ENCODE measurements around the gene ABCA2.

The ABCA2 gene

DNA sequence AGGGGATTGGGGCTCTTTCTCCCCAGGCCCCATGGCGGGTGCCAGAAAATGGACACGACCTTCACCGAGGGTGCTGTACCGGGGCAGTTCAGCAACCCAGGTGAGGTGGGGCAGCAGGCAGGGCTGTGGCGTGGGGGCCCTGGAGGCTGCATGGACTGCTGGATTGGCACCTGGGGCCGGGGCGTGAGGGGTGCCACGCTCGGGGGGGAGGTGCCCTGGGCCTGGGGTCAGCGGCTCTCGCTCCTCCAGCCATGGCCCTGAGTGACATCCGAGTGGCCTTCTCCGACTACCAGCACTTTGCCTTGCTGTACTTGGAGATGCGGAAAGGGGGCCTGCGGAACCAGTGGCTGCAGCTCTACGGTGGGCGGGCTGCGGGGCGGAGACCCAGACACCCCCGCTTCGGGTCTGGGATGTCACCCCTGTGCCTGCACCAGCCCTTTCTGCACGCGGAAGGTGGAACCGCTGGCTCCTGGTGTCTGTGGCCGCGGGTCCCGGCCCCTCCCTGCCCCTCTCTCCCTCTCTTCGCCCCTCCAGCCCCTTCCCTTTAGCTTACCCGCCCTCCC, 43.5 kb downstream of the ABCA2 start:
- Histone ChIP-seq H3K4me1 (no peaks in the 10 kb centered on the region), H3K79me2 (no peaks in the 10 kb centered on the region), H3K9me3 (ENCODE audit: control insufficient read depth, low read length) (no peaks in the 10 kb centered on the region), H3K27ac (no peak overlapping the region), H3K9ac (no peak overlapping the region), H3K4me2 (ENCODE audit: low read length) (no peak overlapping the region), H3K27me3 (ENCODE audit: control insufficient read depth, insufficient read depth, low read length) (no peaks in the 10 kb centered on the region), H2AFZ (no peak overlapping the region), H3K36me3 (ENCODE audit: control insufficient read depth, insufficient read depth, low read length) (no peaks in the 10 kb centered on the region), H3K4me3 (ENCODE audit: low read depth, low read length) (no peak overlapping the region)
- TF ChIP-seq, protein P1, sequence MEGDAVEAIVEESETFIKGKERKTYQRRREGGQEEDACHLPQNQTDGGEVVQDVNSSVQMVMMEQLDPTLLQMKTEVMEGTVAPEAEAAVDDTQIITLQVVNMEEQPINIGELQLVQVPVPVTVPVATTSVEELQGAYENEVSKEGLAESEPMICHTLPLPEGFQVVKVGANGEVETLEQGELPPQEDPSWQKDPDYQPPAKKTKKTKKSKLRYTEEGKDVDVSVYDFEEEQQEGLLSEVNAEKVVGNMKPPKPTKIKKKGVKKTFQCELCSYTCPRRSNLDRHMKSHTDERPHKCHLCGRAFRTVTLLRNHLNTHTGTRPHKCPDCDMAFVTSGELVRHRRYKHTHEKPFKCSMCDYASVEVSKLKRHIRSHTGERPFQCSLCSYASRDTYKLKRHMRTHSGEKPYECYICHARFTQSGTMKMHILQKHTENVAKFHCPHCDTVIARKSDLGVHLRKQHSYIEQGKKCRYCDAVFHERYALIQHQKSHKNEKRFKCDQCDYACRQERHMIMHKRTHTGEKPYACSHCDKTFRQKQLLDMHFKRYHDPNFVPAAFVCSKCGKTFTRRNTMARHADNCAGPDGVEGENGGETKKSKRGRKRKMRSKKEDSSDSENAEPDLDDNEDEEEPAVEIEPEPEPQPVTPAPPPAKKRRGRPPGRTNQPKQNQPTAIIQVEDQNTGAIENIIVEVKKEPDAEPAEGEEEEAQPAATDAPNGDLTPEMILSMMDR (IDR thresholded peaks at IDR 0.05) = no peak

DNA sequence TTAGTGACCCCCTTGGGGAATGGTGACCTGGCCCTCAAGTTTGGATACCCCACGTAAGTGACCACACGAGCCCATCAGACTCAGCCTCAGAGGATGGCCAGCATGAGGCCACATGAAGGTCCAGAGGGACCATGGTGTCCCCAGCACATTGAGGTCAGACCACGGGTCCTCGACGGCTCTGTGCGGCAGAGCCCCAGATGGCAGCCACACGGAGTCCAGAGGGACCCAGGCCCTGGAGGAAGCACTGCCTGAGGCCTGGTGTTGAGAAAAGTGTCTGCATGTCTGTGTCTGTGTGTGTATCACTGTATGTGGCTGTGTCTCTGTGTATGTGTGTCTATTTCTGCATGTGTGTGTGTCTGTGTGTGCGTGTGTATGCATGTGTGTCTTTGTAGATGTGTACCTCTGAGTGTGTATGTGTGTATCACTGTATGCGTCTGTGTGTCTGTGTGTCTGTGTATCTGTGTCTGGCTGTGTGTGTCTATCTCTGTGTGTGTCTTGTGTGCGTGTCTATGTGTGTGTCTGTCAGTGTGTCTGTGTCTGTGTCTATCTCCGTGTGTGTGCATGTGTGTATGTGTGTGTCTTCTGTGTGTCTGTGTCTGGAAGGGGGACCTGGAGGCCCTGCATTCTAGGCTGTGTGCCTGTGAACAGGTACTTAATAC, 44.3 kb downstream of the ABCA2 start:
- TF ChIP-seq, protein P1 (IDR thresholded peaks at IDR 0.05) = no peak
- H3K4me1 ChIP-seq = no peaks in the 10 kb centered on the region
- no peaks in the 10 kb centered on the region for H3K27me3 ChIP-seq (ENCODE audit: control insufficient read depth, insufficient read depth, low read length)
- H2AFZ ChIP-seq = no peak overlapping the region
- no peak overlapping the region for H3K4me2 ChIP-seq (ENCODE audit: low read length)
- no peaks in the 10 kb centered on the region for H3K79me2 ChIP-seq
- H3K27ac ChIP-seq = no peak overlapping the region
- no peaks in the 10 kb centered on the region for H3K9me3 ChIP-seq (ENCODE audit: control insufficient read depth, low read length)
- H3K4me3 ChIP-seq (ENCODE audit: low read depth, low read length) = no peak overlapping the region
- H3K36me3 ChIP-seq (ENCODE audit: control insufficient read depth, insufficient read depth, low read length) = no peaks in the 10 kb centered on the region
- H3K9ac ChIP-seq = no peak overlapping the region

DNA sequence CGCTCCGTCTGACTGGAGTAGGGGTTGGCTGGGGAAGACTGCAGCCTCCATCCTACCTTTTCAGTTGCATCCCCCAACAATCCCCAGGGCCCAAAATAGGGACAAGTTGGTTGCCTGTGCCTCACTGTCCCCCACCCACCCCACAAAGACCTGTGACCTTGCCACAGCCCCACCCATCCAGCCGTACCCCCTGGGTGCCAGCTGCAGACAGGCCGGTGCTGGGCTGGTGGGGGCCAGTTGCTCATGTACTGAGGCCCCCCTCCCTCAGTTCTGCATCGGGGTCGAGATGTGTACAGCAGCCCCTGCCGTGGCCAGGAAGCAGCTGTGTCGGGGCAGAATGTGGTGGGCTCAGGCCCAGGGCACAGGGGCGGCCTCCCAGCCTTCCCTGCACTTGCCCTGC, 44.9 kb downstream of the ABCA2 start:
- no peaks in the 10 kb centered on the region for H3K36me3 ChIP-seq (ENCODE audit: control insufficient read depth, insufficient read depth, low read length)
- no peaks in the 10 kb centered on the region for H3K79me2 ChIP-seq
- TF ChIP-seq, protein P1 (IDR thresholded peaks at IDR 0.05) = no peak
- H3K4me1 ChIP-seq = no peaks in the 10 kb centered on the region
- H3K4me3 ChIP-seq (ENCODE audit: low read depth, low read length) = no peak overlapping the region
- no peak overlapping the region for H3K9ac ChIP-seq
- H2AFZ ChIP-seq = no peak overlapping the region
- H3K27ac ChIP-seq = no peak overlapping the region
- no peaks in the 10 kb centered on the region for H3K9me3 ChIP-seq (ENCODE audit: control insufficient read depth, low read length)
- no peaks in the 10 kb centered on the region for H3K27me3 ChIP-seq (ENCODE audit: control insufficient read depth, insufficient read depth, low read length)
- H3K4me2 ChIP-seq (ENCODE audit: low read length) = no peak overlapping the region

DNA sequence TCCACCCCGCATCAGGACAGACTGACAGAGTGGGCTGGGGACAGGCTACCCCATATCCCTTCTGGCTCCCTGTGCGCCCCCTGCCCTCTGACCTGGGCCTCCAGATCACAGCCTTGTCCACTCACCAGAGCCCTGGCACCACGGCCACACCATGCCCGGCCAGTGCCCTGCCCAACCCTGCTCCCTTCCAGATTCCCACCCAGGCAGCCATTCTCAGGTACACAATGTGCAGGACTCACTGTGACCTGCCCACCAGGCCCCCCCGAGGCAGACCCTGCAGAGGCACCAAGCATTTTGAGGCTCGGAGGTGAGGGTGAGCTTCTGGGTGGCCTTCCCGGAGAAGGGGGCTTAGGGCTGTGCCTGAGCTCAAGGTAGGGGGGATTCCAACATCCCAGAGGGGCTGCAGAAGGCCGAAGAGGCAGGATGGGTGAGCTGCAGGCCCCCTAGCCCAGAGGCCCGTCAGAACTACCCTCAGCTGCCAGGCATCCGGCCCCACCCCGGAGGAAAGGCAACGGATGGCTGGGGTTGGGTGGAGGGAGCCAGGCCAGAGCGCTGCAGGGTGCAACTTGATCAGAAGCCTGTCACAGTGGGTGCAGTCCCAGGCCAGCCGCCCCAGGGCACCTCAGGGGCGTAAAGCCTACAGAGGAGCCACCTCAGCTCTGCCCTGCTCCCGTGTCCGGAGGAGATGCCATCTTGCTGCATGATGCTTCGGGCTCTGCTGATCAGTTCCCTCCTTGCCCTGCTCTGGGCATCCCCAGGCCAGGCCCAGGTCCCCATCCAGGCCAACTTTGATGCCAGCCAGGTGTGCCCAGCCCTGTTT, 45.6 kb downstream of the ABCA2 start, which contains the start of gene LCNL1:
Gene LCNL1, plus strand, starts transcription at position 762 of the 820 bp plus-strand sequence. CDS start 594 bp downstream, outside the sequence.
- no peak within 1 kb of the TSS for H3K4me3 ChIP-seq (ENCODE audit: low read depth, low read length)
- no peaks in the 10 kb centered on the region for H3K36me3 ChIP-seq (ENCODE audit: control insufficient read depth, insufficient read depth, low read length)
- no peak within 1 kb of the TSS for H2AFZ ChIP-seq
- H3K4me2 ChIP-seq (ENCODE audit: low read length) = no peak within 1 kb of the TSS
- no peaks in the 10 kb centered on the region for H3K9me3 ChIP-seq (ENCODE audit: control insufficient read depth, low read length)
- H3K27ac ChIP-seq = peak within 1 kb of the TSS; percentile 44
- H3K27me3 ChIP-seq (ENCODE audit: control insufficient read depth, insufficient read depth, low read length) = no peaks in the 10 kb centered on the region
- H3K9ac ChIP-seq = no peak within 1 kb of the TSS
- H3K79me2 ChIP-seq = no peaks in the 10 kb centered on the region
- H3K4me1 ChIP-seq = no peaks in the 10 kb centered on the region
- TF ChIP-seq, protein P1 (IDR thresholded peaks at IDR 0.05) = no peak

Measured in parathyroid adenoma (tissue), 2 donors.